HG03108 (cell line): ENCODE measurements around the gene INPP4A.

ENCODE experiments used
- ATAC-seq: cut with Tn5 transposase; IDR thresholded peaks from one replicate; pipeline ENCODE4 v1.9.1; 2021; ENCODE audit warnings: moderate library complexity; ENCODE audit not compliant: unreplicated experiment

The INPP4A gene

DNA sequence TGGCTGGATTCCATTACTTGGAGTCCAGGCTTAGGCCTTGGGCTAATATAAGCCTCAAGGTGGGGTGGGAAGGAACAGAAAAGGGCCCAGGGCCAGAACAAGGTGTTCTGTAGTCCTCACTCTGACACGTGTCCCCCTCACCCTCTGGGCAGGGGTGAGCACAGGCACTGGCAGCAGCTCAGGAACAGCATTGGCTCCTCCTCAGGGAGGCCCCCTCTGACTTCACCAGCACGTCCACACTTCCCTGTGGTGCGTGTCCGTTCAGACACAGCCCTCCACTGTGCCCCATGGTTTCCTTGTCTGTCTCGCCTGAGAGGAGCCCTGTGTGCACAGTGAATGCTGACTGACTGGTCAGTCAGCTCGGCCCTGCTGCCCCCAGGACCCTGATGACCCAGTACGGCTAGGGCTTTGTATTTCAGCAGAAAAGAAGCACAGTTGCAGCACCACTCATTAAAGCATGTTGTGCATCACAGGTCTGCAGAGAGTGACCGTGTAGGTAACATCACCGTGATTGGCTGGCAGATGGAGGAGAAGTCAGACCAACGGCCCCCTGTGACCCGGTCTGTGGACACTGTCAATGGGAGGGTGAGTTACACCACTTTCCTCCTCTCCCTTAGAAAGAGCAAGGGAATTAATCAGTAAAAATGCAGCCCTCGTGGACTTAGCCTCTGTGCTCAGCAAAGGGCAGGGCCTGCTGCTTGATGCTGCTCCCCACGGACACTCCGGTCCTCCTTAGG, 92.9 kb downstream of the INPP4A start:
- no peak for ATAC-seq

- ATAC-seq = no peak
Measured at GRCh38 chr2:98538280-98539041, 93.8 kb downstream of the INPP4A start.

DNA sequence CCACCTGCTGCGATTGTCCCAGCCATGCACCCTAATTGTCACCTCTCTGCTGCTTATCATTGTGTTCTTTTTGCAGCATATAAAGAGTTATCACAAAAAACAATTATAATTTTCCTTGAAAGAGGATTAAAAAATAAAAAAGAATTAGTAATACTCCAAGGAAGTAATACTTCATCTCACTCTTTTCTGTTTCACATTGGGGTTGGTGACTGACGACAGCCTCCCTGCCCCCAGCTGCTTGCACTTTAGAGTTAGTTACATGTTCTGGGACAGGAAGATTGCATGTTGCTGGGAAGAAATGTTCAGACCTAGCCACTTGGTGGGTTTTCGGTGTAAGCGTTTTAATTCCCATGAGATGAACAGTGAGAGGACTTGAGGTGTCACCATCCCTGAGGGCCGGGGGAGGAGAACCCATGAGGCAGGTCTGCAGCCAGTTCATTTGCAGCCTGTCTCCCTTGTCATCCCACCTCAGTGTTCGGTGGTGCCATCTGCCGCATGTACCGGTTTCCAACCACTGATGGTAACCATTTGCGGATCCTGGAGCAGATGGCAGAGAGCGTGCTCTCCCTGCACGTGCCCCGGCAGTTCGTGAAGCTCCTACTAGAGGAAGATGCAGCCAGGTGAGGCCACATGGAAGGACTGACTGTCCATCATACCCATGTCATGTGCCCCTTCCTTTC, 94.5 kb downstream of the INPP4A start:
- no peak for ATAC-seq

DNA sequence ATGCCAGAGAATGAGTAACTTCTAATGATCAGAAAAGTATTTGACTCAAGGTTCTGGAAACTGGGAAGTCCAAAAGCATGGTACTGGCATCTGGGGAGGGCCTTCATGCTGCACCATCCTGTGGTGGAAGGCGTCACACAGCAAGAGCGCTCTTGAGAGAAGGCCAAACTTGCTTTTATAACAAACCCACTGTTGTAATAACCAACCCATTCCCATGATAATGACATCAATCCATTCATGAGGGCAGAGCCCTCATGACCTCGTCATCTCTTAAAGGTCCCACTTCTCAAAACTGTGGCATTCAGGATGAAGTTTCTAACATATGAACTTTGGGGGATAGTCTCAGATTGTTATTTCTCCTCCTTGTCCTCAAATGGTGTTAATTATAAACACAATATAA, 95.9 kb downstream of the INPP4A start:
- no peak for ATAC-seq

DNA sequence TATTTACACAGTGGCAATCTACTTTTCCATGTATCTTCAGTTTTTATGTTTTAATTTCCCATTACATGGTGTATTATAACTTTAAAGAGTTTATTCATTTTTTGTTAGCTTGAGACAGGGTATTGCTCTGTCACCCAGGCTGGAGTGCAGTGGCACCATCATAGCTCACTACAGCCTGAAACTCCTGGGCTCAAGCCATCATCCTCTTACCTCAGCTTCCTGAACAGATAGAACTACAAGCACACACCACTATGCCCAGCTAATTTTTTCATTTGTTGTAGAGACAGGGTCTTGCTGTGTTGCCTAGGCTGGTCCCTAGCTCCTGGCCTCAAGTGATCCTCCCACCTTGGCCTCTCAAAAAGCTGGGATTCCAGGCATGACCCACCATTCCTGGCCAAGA, 96.8 kb downstream of the INPP4A start:
- ATAC-seq = no peak

DNA sequence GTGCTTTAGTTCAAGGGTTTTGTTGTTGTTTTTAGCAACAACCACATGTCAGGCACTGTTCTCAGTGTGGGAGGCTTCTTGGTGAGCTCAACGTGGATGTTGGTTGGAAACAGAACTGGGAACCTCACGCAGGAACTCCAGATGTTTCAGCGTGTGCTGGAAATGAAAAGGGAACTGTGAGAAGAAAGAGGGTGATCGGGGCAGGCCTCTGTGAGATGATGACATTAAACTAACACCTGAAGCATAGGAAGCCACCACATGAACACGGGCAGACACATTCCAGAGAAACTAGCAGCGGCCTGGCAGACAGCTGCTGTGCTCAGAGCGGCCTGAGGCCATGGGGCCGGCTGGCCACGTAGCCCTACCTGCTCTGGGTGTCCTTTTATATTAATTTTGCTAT, 97.2 kb downstream of the INPP4A start:
- ATAC-seq = no peak

DNA sequence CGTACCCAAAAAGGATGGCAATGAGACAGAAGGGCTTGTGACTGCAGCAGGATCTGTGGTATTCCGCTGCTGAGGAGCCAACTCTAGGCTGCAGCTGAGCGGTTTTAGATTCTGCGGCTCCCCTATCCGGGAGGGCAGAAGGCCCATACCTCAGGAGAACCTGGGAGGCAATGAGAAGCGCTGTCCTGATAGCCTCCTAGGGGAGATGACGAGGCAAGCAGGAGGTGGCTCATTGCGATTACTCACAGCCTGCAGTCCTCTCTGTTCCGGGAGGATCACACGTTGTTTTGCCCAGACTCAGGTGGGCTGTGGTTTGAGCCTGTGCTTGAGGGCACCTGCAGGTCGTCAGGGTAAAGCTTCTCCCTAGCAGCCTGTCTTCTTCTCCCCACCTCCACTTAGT, 98.6 kb downstream of the INPP4A start:
- ATAC-seq = no peak

GRCh38 chr2:98543842-98544241, 99.2 kb downstream of the INPP4A start:
- ATAC-seq = no peak

DNA sequence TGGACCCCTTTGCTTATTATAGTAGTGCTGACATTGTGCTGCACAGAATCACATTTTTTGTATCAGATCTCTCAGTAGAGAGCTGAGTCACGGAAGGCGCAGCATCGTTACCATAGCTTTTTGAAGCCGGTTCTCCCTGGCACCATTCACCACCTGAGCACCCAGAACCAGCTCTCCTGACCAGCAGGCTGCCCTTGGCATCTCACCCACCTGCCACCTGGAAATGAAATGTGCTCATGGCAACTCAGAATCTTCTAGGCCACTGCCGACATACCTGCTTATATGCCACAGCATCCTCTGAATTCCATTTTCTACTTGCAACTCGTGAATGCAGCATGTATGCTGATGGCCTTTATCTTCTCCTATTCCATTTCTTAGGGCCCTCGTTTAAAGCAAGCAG, 100.9 kb downstream of the INPP4A start:
- no peak for ATAC-seq

DNA sequence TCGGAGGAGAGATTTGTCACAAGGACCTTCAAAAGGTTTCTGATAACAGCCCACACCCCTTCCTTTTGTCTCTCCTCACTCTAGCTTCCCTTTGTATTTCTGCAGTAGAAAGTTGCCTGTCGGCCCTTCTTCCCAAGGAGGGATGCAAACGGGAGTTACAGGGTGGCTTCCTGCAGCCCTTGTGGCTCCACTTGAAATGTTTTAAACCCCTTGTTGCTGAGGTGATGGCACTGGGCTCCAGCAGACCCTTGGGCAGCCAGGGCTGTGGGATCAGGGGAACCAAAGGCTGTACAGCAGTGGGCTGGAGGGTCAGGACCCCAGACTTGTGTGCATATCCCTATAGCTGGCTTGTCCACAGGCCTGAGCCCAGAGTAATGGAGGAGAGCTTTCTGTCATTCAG, 101.5 kb downstream of the INPP4A start:
- no peak for ATAC-seq

- ATAC-seq = no peak
Measured at GRCh38 chr2:98547092-98547790, 102.6 kb downstream of the INPP4A start.

GRCh38 chr2:98548920-98549818, 104.5 kb downstream of the INPP4A start:
- ATAC-seq = peak; percentile 63

DNA sequence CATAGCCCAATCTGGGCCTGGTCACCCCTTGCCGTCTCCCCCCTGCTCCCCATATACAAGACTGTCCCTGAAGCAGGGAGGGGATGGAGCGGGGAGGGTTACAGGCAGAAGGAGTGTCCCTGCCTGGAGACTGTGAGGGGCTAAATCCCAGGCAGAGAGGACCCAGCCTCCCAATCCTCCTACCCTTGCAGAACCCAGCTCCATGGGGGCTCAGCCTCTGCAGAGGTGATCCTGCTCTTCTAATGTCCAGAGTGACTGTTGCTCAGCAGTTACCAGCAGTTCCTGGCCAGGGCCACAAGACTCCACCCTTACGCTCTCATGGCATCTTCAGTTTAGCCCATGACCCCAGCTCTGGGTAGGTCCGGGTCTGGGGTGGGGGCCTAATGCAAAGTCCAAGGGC, 105.5 kb downstream of the INPP4A start:
- ATAC-seq = no peak

GRCh38 chr2:98551316-98551715, 106.7 kb downstream of the INPP4A start:
- ATAC-seq = no peak

GRCh38 chr2:98552499-98553179, 108.0 kb downstream of the INPP4A start:
- ATAC-seq = no peak

GRCh38 chr2:98554116-98554861, 109.6 kb downstream of the INPP4A start:
- no peak for ATAC-seq

- ATAC-seq = no peak
Measured at GRCh38 chr2:98555696-98556095, 111.0 kb downstream of the INPP4A start.

- peak; percentile 47 for ATAC-seq
Measured at GRCh38 chr2:98556344-98557033, 111.8 kb downstream of the INPP4A start.
